ENCODE results near the gene TPM2. TPM values are rescaled to one million over a fixed set of nuclear protein-coding genes. Genes with fewer than 3 reads are reported as not detected.

The TPM2 gene
- polyA plus RNA-seq, 3 donors: 142 to 173 (median 160) TPM

DNA sequence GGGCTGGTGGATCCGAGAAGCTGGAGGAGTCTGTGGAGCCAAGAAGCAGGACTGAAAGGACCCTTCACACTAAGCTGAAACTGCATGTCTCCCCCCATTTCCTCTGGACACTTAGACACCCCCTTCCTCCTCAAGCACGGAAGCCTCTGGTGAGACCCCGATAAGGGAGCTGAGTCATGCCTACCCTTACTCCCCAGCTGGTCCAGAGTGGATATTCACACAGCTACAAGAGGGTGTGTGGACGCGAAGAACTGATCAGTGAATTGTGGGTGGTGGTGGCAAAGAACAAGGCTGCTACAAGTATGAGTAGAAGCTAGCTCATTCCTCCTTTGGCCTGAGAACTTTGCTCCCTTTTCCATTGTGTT is 37.9 kb upstream of the TPM2 start:
- no peak for DNase-seq

DNA sequence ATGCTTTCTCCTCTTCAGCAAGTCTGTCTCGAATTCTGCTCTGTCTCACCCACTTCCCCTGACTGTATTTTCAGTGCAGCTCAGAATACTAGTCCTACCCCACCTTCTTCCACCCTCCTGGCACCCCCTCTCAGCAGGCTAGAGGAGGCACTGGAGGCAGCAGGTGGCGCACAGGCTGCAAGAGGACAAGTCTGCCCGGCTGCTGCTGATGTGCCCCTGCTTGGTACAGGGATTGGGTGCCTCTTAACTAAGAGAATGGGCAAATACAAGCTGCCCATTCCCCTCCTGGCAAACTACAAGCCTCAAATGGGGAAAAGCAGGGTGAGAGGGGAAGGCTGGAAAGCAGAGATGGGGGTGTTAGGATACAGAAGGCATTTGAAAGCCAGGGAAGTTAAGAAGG is 37.2 kb upstream of the TPM2 start:
- DNase-seq: no peak

DNA sequence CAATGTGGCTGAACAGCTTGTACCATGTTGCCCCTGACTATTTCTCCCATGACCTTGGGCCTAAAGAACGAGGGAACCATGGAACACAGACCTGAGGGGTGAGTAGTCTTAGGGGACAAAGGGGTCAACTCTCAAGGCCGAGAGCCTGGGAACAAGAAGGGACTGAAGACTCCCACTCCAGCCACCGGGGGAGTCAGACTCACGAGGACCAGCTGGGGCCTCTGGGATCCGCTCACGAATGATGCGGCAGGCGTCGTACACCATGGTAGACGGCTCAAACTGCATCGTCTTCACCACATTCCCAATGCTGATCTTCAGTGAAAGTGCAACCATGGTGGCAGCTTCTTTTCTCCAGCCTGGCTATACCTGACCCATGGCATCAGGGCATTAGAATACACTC is 35.6 kb upstream of the TPM2 start:
- DNase-seq: no peak

DNA sequence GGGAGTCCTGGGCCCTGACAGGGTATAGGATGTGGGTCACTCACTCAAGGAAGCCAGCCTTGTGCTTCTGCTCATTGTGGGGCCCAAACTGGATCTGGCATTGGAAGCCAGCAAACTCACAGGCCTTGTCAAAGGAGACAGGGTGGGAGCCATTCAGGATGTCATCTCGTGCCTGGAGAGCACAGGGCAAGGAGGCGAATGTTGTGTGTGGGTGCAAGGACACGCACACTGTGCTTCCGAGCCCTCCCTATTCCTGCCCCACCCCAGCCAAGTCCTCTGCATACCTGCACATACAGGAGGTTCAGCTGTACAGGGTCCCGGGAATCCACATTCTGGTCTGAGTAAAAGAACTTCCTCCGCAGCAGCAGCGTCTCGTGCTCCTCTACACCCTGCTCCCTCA is 34.2 kb upstream of the TPM2 start:
- no peak for DNase-seq

DNA sequence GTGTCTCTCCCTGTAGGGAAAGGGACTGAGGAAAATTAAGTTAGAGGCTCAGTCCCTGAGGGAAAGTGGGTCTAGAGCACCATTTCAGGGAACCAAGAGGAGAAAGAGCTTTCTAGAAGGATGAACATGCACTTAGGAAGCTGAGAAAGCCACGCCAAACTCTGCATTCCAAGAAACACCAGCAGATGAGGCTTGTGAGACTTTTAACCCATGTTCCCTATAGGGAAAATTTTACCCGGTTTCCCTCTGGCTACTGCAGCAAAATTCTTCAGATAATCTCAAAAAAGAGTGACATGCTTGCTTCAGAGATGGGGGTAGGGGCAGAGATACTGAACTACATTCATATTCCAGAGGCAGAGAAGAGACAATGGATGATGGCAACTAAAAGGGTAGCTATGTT is 33.7 kb upstream of the TPM2 start:
- DNase-seq: no peak

DNA sequence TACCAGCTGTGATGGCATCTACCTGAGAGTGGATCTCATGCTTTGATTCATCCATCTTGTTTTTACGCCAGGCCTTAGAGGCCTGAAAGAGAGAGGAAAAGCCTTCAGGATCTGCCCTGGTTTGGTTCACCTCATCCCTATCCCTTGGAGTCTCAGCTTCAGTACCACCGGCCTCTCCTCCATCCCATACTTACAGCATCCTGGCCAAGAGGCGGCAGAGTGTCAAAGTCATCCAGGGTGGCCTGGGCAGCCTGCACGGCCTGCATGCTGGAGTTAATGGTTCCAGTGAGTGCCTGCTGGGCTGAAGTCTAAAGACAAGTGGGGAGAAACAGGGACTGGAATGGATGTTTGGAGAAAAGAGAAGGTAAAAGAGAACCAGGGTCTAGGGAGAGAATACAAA is 29.8 kb upstream of the TPM2 start:
- no peak for DNase-seq

DNA sequence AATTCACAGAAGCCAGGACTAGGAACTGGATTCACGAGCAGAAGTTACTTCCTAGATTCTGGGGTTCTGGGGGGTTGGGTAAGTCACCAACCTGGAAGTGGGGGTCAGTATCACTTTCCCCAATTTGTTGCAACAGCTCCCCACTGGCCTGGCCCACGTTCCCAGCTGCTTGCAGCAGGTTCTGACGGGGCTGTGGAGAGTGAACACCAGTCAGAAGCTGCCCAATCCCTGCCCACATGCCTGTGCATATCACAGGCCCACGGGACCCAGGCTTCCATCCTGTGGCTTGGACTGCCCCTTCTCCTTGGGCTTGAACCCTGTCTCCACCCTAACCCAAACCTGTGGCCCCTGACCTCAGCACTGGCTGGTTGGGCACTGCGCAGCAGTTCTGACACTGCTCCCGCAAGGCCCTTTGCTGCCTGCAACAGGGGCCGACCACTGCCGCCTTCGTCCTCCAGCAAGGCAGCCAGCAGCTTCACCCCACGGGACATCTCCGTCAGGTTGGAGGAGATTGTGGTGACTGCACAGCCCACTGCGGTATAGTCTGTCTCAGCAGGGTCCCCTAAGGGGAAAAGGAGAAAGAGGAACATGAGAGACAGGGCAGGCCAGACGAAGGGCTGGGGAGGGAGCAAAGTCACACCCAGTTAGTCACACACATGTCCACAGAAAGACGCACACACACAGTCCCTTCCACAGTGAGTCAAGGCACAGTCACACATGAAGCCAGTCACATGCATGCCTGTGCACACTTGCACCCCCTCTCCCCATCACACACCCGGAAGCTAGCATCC is 29.2 kb upstream of the TPM2 start:
- DNase-seq: no peak

DNA sequence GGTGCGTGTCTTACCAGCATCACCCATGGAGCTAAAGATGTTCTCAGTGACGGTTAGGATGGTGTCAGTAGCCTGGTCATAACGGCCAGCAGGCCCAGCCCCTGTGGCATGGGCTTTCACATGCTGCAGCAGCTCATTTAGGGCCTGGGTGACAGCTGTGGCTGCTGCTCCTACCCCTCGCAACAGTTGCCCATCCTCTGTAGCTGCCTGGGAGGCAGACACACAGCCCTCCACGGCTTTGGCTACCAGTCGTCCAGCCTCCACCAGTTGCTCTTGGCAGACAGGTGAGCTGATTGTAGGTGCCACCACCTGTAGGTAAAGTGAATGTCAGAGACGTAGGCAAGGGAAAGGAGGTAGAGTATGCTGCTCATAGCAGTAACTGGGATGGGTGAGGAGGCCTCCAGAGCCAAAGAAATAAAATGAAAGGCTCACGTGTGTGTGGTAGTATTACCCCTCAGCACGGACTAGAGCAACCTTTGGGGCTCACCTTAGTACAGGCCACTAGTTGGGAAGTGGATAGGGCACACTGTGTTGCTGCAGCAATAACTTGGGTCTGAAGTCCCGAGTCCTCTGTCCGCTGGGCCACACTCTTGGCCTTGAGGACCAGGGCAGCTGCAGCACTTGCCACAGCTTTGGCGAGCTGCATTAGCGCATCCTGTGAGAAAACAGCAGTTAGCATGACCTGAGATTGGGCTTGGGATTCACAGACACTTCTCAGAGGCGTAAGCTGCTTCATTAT is 27.6 kb upstream of the TPM2 start:
- DNase-seq: no peak

DNA sequence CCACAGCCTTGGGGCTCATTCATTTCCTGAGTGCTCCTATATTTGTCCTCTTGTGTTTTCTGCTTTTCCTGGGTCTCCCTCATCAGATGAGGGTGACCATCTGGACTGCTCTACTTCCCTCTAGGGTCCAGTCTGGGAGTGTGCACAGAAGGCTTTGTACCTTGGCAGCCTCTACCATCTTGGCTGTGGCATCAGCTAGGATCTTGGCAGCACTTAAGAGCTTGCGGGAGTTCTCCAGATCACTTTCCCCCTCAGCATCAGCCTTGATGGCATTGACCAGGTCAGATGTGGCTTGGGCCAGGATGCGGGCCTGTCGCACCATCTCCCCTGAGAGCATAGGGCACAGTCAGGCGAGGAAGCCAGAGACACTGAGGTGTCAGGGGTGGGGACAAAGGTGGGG is 26.5 kb upstream of the TPM2 start:
- DNase-seq: no peak

DNA sequence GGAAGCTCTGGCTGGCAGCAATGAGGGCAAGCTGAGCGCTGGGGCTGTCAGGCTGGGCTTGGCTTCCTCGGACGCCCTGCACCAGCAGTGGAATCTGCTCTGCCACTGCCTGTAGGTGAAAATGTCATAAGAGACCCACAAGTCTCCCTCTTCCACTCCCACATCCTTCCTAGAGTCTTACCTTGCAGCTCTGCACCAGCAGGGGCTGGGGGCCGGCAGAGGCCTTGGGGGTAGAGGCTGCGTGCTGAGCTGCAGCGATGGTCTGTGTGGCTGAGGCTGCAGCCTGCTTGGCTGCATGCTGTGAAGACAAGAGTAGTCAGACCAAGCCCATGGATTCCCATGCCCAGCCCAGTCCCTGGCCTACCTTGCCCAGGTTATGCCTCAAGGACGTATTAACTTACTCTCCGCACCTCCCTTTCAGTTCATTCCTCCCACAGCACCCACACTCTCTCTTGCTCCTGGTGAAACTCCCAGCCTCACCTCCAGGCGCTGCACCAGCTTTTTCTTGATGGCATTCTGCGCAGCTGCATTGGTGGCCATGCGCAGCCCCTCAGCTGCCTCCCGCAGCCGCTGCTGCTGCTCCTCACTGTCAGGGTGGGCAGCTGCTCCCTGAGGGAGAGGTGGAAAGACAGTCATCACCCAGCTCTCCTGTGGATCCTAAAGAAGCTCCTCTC is 25.0 kb upstream of the TPM2 start:
- DNase-seq: no peak

DNA sequence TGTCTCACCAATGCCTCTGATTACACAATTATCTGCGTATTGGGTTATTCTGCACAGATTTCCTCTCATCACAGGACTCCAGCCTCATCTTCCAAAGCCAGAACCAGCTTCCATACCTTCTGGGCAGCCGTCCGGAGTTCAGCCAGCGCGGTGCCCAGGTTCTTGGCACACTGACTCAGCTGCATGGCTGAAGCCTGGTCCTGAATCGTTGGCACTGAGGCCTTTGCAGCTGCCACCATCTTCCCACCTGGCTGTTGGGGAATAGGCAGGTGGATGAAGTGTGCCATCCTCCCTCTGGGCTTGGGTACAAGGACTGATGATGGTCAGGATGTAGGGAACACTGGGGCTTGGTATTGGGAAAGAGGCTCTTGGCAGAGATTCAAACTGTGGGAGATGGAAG is 24.4 kb upstream of the TPM2 start:
- DNase-seq: no peak

DNA sequence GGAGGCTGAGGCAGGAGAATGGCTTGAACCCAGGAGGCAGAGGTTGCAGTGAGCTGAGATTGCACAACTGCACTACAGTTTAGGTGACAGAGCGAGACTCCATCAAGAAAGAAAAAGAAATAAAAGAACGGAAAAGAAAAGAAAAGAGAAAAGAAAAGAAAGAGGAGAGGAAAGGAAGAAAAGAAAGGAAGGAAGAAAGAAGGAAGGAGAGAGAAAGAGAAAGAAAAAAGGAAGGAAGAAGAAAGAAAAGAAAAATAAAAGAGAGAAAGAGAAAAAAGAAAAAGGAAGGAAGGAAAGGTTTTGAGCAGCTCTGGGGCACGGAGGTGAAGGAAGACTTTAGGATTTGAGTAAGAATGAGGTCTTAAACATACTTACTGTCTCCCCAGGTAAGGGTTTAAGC is 23.9 kb upstream of the TPM2 start:
- no peak for DNase-seq

DNA sequence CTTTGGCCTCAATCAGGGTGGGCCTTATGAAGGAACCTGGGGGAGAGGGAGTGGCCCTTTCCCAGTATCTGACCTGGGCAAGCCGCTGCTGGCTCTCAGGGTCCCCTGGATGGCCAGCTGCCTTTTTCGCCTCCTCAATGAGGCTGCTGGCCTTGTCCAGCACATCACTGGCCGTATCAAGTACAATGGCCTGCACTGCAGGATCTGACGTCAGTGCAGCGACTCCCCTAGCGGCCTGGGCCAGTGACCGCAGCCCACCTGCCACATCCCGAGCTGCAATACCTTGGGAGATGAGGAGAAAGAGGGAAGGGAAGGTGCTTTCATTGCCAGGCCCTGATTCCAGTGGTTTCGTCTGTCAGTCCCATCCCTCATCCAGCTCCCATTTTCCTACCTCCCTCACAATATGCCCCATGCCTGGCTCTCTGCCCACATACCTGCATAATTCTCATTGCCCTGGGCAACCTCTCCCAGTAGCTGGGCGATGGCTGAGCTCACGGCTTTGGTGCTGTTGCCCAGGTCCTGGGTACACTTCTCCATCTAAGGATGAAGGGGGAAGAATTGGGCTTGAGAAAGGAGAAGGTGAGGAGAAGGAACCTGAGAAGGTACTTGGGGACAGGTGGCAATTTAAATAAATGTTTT is 23.2 kb upstream of the TPM2 start:
- no peak for DNase-seq

DNA sequence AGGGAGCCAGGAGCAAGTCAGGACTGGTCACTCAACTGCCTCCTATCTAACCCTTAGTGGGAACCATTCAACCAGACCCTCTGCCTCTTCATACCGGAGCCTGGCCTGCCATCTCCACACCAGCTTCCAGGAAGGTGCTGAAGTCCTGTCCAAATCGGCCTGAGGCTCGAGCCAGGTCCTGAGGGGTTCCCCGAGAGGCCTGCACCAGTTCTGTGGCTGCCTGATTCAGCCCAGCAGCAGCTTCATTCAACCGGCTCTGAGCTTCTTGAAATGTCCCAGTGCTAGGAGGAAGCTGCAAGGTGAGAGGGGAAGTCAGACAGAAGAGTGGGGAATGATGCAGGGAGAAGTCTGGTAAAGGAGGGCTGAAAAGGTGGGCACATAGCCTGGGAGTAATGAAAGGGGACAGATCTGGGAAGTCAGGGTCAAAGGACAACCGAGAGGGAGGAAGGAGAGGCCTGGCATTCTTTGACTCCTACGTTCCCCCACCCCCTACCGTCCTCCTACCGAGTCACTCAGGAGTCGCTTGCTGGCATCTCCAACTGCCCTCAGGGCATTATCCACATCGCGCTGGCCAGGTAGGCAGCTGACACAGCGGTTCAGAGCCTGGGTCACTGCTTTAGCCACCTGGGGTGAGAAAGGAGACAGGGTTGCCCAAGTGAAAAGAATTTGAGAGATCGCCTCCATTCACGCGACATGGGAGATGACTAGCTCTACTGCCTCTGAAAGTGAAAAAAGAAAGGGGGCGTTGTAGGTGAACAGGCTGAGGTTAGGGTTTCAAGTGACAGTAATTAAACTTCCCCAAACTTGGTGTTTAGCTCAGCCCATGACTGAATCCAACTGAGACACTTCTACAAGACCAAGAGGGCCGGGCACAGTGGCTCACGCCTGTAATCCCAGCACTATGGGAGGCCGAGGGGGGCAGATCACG is 22.0 kb upstream of the TPM2 start:
- no peak for DNase-seq

DNA sequence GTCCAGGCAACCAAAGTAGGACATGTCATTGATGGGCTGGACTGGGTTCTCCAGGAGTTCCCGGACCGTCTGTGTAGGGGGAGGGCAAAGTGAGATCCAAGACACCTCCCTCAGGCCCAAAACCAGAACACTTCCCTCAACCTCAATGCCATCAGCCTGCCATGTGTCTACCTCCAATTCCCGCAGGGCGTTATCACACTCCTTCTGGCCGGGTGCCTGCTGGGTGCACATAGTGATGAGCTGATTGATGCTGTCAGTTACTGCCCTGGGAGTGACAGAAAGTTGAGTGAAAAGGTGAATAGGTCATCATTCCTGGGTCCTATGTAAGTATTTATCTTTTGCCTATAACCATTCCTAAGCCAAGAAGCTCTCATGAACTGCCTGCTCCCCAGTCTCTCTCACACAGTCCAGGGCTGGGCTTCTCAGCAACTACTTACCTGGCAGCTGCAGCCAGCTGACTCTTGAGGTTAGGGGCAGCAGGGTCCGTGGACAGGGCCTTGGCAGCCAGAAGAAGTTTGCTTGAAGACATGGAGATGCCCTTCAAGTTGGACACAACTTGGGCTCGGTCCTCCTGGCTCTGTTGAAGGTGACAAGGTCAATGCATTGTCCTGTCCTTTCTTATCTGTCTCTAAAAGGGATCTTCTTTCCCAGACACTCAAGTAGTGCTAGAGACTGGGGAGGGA is 21.2 kb upstream of the TPM2 start:
- no peak for DNase-seq

DNA sequence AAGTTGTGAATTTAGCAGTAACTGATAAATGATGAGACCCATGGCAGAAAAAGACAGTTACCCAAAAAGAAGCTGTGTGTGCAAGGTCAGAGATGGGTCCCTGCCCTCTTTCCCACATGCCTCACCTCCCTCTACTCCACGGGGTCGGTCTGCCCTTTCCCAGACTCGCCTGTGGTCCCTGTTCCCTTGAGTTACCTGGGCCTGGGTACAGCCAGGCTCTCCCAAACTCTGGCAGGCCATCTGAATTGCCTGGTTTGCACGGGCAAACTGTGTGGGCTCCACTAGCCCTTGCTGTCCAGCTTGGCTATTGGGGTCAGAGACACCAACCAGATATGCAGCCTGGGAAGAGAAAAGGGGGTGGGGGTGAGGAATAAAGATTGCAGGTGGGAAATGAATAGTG is 18.4 kb upstream of the TPM2 start:
- no peak for DNase-seq

DNA sequence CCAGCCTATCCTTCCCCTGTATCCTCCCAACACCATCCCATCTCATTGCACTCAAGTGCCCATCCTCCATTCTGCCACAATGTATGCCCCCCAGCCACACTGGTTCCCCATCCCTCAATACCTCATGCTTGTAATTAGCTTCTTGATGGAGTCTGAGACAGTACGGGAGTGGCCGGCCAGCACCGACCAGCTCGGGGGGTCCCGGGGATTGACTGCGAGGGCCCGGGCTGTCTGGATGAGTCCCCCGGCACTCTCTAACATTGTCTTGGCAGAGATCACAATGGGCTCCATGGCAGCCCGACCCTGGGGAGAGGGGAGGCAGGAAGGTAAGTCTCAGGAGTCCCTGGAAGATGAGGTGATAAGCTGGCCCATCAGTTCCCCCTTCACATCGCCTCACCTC is 17.2 kb upstream of the TPM2 start:
- no peak for DNase-seq

DNA sequence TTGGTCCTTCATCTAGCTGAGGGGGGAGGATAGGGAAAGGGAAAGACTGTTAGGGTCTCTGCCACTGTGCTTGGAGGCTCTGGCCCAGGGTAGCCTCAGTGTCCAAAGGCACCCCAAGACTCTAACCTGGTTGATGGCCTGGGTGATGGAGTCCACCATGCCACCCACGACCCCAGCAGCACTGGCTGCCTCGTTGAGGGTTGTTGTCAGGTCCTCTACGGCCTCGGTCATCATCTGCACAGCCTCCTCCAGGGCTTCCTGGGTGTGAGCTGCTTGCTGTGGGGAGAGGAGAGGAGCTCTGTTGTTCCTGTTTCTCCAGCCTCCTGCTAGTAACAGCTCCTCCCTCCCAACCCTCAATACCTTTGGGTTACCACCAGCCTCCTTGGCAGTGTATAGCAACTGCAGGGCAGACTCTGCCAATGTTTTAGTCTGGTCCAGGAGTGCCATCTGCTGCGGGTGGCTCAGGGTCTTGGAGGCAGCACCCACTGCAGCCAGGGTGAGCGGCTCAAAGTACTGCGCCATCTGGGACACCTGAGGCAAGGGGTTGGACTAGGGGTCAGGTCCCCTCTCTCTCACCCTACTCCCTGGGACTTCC is 16.2 kb upstream of the TPM2 start:
- no peak for DNase-seq

DNA sequence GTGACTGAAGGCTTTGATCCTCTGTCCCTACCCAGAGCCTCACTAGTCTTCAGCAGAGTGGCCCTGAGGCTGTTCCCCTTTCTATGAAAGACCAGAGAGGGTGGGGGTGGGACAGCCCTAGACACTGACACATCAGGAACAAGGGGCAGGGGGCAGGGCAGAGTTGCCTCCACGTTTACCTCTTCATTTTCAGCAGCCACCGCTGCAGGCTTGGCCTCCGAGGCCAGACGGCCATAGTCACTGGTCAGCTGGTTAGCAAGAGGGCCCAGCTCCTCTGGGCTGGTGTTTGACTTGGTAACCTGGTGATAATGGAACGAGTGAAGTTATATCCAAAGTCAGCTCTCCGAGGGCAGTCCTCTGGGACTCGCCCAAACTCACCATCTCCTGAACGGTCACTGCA is 15.6 kb upstream of the TPM2 start:
- no peak for DNase-seq

DNA sequence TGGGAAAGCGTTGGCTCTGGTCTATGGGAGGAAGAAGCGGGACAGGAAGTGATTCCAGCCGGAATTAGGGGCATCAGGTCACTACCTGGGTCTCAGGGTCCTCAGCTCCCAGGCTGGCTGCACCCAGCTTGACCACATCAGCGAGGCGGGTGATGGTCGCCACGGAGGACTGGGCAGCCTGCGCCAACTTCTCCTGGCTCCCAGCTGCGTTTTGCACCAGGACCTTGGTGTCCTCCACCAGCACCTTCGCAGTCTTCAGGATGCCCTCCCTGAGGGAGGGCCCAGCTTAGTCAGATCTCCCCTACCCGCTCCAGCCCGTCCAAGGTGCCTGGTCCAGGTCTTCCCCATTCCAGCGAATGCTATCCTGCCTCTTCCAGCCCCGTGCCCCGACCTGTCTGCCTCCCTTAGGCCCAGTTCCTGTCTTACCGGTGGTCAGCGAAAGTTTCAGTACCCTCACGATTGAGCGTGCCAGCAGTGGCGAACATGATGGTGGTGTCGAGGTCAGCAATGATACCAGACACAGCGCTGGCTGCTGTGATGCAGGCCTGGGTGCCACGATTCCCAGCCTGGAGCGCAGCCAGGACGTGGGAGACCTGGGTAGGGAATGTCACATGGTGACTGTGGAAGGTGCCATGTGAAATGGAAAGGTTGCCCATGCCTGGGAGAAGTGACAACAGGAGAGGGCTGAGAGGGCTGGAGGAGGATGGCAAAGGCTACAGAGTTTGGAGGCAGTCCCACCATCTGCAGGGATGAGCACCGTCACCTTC is 14.4 kb upstream of the TPM2 start:
- no peak for DNase-seq
